SK-N-SH (cell line): ENCODE data around the gene TMEM243. TPM values are rescaled to one million over a fixed set of nuclear protein-coding genes. Genes with fewer than 3 reads are reported as not detected.

Experiments
- CTCF ChIA-PET: fragments of 300-600, 350-600 bp; formaldehyde crosslinking; extraction: SDS; loops from one replicate; lab custom pipeline; 2021; lab: Yijun Ruan, JAX
- POLR2A ChIA-PET: fragments of 350-600 bp; sonication (Branson Sonifier 250); formaldehyde crosslinking; extraction: SDS; loops from one replicate; lab custom pipeline; 2020; ENCODE audit warnings: antibody characterized with exemption, inconsistent platforms; lab: Yijun Ruan, JAX
- DNase-seq: peaks from one replicate; pipeline ENCODE4 v3.0.0; 2012
- H2AFZ ChIP-seq: fragments of 200-600 bp; sonication (generic); 2 replicates; pipeline ENCODE4 v1.8.1; 2016; ENCODE audit warnings: antibody characterized with exemption, mild to moderate bottlenecking, low read depth
- H3F3A ChIP-seq: fragments of 200-600 bp; sonication (generic); replicated peaks from 2 replicates; pipeline ENCODE3; 2016; ENCODE audit warnings: antibody characterized with exemption, mild to moderate bottlenecking; ENCODE audit not compliant: insufficient read depth
- H3K27ac ChIP-seq, 2 experiments: fragments of 200-500 bp in 1 of 2; fragments of 200-600 bp in 1 of 2; sonication (Bioruptor generic) in 1 of 2; sonication (generic), shearing (Covaris generic) in 1 of 2; 2 replicates each; pipeline versions ENCODE4 v1.5.1 to v1.6.1; 2014 to 2016; ENCODE audit warnings: low read depth in 2 of 2, inconsistent platforms in 1 of 2, low read length in 1 of 2, mild to moderate bottlenecking in 1 of 2, mixed read lengths in 1 of 2
- H3K27me3 ChIP-seq: fragments of 200-600 bp; sonication (generic), shearing (Covaris generic); 2 replicates; pipeline ENCODE4 v1.6.1; 2016; ENCODE audit warnings: mixed run types; ENCODE audit not compliant: insufficient read depth
- H3K36me3 ChIP-seq, 2 experiments: fragments of 200-500 bp in 1 of 2; fragments of 200-600 bp in 1 of 2; sonication (Bioruptor generic) in 1 of 2; sonication (generic) in 1 of 2; replicated peaks in 1 of 2; 2 replicates each; pipeline versions ENCODE3 to v1.5.1; 2014 to 2016; ENCODE audit warnings: low read length in 1 of 2, mild to moderate bottlenecking in 1 of 2; ENCODE audit not compliant: insufficient read depth in 2 of 2, control insufficient read depth in 1 of 2
- H3K4me1 ChIP-seq, 2 experiments: fragments of 200-500 bp in 1 of 2; fragments of 200-600 bp in 1 of 2; sonication (Bioruptor generic) in 1 of 2; sonication (generic), shearing (Covaris generic) in 1 of 2; 2 replicates each; pipeline versions ENCODE4 v1.5.1 to v1.6.1; 2014 to 2016; ENCODE audit warnings: low read depth in 1 of 2, low read length in 1 of 2, mixed run types in 1 of 2; ENCODE audit not compliant: insufficient read depth in 2 of 2, control insufficient read depth in 1 of 2
- H3K4me2 ChIP-seq: fragments of 200-600 bp; sonication (generic), shearing (Covaris generic); 2 replicates; pipeline ENCODE4 v1.6.1; 2017; ENCODE audit warnings: mixed run types
- H3K4me3 ChIP-seq, 2 experiments: fragments of 200-500 bp in 1 of 2; fragments of 200-600 bp in 1 of 2; sonication (Bioruptor generic) in 1 of 2; sonication (generic), shearing (Covaris generic) in 1 of 2; 2 replicates each; pipeline versions ENCODE4 v1.5.1 to v1.8.1; 2014 to 2016; ENCODE audit warnings: low read depth in 2 of 2, inconsistent platforms in 1 of 2, low read length in 1 of 2, mild to moderate bottlenecking in 1 of 2, mixed read lengths in 1 of 2, moderate library complexity in 1 of 2
- H3K79me2 ChIP-seq: fragments of 200-600 bp; sonication (generic); 2 replicates; pipeline ENCODE4 v1.8.1; 2017; ENCODE audit warnings: mild to moderate bottlenecking; ENCODE audit not compliant: insufficient read depth
- H3K9ac ChIP-seq: fragments of 200-600 bp; sonication (generic); 2 replicates; pipeline ENCODE4 v1.6.1; 2017; ENCODE audit warnings: mixed run types
- H3K9me2 ChIP-seq: fragments of 200-600 bp; sonication (generic); 2 replicates; pipeline ENCODE4 v1.6.1; 2017; ENCODE audit warnings: mixed run types
- H3K9me3 ChIP-seq: fragments of 200-600 bp; sonication (generic); 2 replicates; pipeline ENCODE4 v1.6.1; 2017; ENCODE audit warnings: mixed run types, mild to moderate bottlenecking, moderate library complexity
- H4K20me1 ChIP-seq: fragments of 200-600 bp; sonication (generic); 2 replicates; pipeline ENCODE4 v1.6.1; 2017; ENCODE audit warnings: mild to moderate bottlenecking, mixed run types; ENCODE audit not compliant: insufficient read depth
- FOSL2 ChIP-seq: IDR thresholded peaks from 2 replicates; pipeline ENCODE4 v1.4.0; 2012; ENCODE audit warnings: low read depth, mild to moderate bottlenecking, moderate library complexity, borderline replicate concordance
- FOXJ3 ChIP-seq: sonication (generic); formaldehyde crosslinking; IDR thresholded peaks from 2 replicates; pipeline ENCODE4 v1.5.1; 2020; ENCODE audit warnings: mild to moderate bottlenecking, missing genetic modification reagents
- FOXM1 ChIP-seq: IDR thresholded peaks from 2 replicates; pipeline ENCODE4 v1.4.0; 2012; ENCODE audit warnings: low read depth, mild to moderate bottlenecking
- POLR2AphosphoS5 ChIP-seq: IDR thresholded peaks from 2 replicates; pipeline ENCODE4 v1.6.1; 2012; ENCODE audit warnings: low read depth, low read length
- WGBS: methylation state at CpG from one replicate; pipeline ENCODE4 v1.1.6; 2017; ENCODE audit warnings: low lambda C conversion rate; 5-methylcytosine and 5-hydroxymethylcytosine counted together
- polyA plus RNA-seq, 3 experiments: library from polyadenylated mRNA; depleted of rRNA; stranded (reverse); fragments of >200 nt; gene quantifications; 2 replicates each; pipeline ENCODE4 v1.2.3, GENCODE V29; 2012
- TF ChIP-seq, protein P1 (sequence below): IDR thresholded peaks from 2 replicates; pipeline ENCODE4; 2012
- TF ChIP-seq, protein P2 (sequence below): fragments of 200-600 bp; sonication (generic); IDR thresholded peaks from 2 replicates; pipeline ENCODE4 v1.6.1; 2017; ENCODE audit warnings: antibody characterized with exemption, mild to moderate bottlenecking, moderate library complexity
- TF ChIP-seq, protein P3 (sequence below): IDR thresholded peaks from 2 replicates; pipeline ENCODE4 v1.4.0; 2012; ENCODE audit warnings: low read depth, borderline replicate concordance

Gene TMEM243
- polyA plus RNA-seq, 1 of the 3 experiments (the other 2 are of a cell fraction): 31.1 TPM

DNA sequence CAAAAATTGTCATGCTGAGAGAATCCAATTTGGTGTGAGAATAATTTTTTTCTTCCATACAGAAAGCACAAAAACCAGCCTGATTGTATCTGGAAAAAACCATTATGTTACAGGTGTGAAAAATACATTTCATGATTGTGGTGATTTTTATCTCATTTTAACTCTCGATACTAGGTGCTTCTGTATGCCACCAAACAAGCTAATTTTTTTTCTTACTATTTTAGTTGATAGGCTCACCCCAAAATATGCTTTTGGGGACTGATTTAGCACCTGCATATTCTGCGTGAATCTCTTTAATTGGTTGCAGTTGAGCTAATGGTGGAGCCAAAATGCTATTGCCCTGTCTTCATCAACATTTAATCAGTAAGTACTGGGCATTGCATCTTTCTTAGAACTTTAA lies 65.4 kb downstream of the TMEM243 start (continued):
- TF ChIP-seq, protein P1, sequence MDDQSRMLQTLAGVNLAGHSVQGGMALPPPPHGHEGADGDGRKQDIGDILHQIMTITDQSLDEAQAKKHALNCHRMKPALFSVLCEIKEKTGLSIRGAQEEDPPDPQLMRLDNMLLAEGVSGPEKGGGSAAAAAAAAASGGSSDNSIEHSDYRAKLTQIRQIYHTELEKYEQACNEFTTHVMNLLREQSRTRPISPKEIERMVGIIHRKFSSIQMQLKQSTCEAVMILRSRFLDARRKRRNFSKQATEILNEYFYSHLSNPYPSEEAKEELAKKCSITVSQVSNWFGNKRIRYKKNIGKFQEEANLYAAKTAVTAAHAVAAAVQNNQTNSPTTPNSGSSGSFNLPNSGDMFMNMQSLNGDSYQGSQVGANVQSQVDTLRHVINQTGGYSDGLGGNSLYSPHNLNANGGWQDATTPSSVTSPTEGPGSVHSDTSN: no peak
- no peak for TF ChIP-seq POLR2AphosphoS5
- TF ChIP-seq FOXJ3 (CRISPR knock-in tag): no peak
- TF ChIP-seq, protein P2, sequence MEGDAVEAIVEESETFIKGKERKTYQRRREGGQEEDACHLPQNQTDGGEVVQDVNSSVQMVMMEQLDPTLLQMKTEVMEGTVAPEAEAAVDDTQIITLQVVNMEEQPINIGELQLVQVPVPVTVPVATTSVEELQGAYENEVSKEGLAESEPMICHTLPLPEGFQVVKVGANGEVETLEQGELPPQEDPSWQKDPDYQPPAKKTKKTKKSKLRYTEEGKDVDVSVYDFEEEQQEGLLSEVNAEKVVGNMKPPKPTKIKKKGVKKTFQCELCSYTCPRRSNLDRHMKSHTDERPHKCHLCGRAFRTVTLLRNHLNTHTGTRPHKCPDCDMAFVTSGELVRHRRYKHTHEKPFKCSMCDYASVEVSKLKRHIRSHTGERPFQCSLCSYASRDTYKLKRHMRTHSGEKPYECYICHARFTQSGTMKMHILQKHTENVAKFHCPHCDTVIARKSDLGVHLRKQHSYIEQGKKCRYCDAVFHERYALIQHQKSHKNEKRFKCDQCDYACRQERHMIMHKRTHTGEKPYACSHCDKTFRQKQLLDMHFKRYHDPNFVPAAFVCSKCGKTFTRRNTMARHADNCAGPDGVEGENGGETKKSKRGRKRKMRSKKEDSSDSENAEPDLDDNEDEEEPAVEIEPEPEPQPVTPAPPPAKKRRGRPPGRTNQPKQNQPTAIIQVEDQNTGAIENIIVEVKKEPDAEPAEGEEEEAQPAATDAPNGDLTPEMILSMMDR: no peak
- TF ChIP-seq, all 33 proteins: peak for 0

DNA sequence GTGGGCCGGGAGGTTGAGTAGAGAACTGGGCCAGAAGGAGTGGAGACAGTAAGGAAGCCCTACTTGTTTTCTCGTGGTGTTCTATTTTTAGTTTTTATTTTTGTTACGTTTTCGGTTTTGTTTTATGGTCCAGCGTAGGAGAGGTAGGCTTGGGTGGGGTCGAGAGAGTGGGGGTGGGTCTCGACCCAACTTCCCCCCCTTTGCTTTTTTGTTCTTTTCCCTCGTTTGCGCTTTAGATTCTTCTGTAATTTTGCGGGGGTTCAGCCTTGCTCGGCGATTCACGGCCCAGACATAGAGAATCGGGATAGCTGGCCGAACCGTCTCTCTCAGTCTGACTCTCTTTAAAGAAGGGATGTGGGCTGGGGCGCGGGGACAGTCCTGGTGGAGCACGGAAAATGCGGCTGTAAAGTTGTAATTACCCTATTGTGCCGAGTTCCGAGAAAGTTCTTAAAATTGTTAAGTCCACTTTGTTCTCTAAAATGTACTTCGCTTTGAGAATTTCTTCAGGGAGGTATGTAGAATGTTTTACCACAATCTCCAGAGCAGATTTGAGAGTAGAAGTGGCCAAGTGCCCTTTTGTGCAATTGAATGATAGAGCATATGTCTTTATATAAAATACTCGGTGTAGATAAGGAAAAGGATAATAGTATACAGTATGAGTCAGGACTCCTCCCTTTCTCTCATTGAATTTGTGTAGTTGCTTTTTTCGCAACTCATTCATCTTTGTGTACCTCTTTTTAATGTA lies 66.5 kb downstream of the TMEM243 start:
- peak overlapping the region; percentile 73 to 92 for H3K4me3 ChIP-seq
- under 1% methylated on average over 25 of the region's 25 CpGs for WGBS
- no peaks in the 10 kb centered on the region for H3K27me3 ChIP-seq
- peaks cover 32% of the 10 kb centered on the region for H3F3A ChIP-seq
- peak overlapping the region; percentile 23 for H2AFZ ChIP-seq
- CTCF ChIA-PET: interaction anchor here (1.1 to 11.5 kb wide), 15 partner anchors 10 to 248 kb away, joined by 3 to 295 read pairs (median 5); partner anchors contain the start of genes ELAPOR2 and TMEM243
- H3K4me1 ChIP-seq: peaks cover 23 to 38% of the 10 kb centered on the region in 2 experiments; a peak in 3 of 4 replicates
- peaks cover 24 to 32% of the 10 kb centered on the region in 2 experiments for H3K36me3 ChIP-seq
- POLR2A ChIA-PET: interaction anchor here (0.9 to 3.2 kb wide), 17 partner anchors 9 to 226 kb away, joined by 3 to 22 read pairs (median 5); partner anchors contain the start of genes ELAPOR2 and TMEM243
- H3K9me2 ChIP-seq: no peaks in the 10 kb centered on the region
- H3K9me3 ChIP-seq: no peaks in the 10 kb centered on the region
- peak overlapping the region; percentile 96 for H3K9ac ChIP-seq
- peaks cover 53% of the 10 kb centered on the region for H3K79me2 ChIP-seq
- no peak for DNase-seq
- TF ChIP-seq FOXJ3 (CRISPR knock-in tag): no peak
- TF ChIP-seq FOXM1: 0 out of 2 replicates have a peak, but pooled peaks have one; percentile 1
- TF ChIP-seq, protein P3, sequence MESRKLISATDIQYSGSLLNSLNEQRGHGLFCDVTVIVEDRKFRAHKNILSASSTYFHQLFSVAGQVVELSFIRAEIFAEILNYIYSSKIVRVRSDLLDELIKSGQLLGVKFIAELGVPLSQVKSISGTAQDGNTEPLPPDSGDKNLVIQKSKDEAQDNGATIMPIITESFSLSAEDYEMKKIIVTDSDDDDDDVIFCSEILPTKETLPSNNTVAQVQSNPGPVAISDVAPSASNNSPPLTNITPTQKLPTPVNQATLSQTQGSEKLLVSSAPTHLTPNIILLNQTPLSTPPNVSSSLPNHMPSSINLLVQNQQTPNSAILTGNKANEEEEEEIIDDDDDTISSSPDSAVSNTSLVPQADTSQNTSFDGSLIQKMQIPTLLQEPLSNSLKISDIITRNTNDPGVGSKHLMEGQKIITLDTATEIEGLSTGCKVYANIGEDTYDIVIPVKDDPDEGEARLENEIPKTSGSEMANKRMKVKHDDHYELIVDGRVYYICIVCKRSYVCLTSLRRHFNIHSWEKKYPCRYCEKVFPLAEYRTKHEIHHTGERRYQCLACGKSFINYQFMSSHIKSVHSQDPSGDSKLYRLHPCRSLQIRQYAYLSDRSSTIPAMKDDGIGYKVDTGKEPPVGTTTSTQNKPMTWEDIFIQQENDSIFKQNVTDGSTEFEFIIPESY: 0 out of 2 replicates have a peak, but pooled peaks have one; percentile 4
- 0 out of 2 replicates have a peak, but pooled peaks have one; percentile 3 for TF ChIP-seq FOSL2
- 0 out of 2 replicates have a peak, but pooled peaks have one; percentile 33 for TF ChIP-seq POLR2AphosphoS5
- H3K27ac ChIP-seq: peak overlapping the region; percentile 96 to 99
- H4K20me1 ChIP-seq: peaks cover 46% of the 10 kb centered on the region
- H3K4me2 ChIP-seq: peak overlapping the region; percentile 79
